ENCODE measurements around the gene OR52B4.
"Not testable (repeated sequence)": the region's sequence is repeated elsewhere in the genome, so short reads cannot be mapped to it uniquely, and the experiment has no call there.

DNA sequence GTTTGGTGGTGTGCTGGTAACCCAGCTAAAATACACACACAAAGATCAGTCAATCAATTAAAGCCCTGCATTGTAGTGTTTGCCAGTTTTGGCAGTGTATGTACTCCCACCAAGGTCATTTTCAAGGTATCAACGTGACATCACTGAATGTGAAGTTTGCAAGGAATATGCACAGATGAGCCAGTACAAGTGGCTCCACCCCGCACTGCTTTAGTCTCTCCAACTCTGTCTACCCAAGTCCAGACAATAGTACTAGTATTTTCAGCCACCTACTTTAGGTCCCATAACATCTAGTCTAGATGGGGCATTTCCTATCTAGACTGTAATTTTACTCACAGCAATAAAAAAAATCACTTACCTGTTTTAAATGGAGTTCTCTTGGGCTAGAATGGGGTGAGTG is 22.8 kb downstream of the OR52B4 start:
- TF ChIP-seq, protein P1, sequence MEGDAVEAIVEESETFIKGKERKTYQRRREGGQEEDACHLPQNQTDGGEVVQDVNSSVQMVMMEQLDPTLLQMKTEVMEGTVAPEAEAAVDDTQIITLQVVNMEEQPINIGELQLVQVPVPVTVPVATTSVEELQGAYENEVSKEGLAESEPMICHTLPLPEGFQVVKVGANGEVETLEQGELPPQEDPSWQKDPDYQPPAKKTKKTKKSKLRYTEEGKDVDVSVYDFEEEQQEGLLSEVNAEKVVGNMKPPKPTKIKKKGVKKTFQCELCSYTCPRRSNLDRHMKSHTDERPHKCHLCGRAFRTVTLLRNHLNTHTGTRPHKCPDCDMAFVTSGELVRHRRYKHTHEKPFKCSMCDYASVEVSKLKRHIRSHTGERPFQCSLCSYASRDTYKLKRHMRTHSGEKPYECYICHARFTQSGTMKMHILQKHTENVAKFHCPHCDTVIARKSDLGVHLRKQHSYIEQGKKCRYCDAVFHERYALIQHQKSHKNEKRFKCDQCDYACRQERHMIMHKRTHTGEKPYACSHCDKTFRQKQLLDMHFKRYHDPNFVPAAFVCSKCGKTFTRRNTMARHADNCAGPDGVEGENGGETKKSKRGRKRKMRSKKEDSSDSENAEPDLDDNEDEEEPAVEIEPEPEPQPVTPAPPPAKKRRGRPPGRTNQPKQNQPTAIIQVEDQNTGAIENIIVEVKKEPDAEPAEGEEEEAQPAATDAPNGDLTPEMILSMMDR (IDR thresholded peaks at IDR 0.05; ENCODE audit: borderline replicate concordance, extremely low read depth, low read length, poor library complexity, severe bottlenecking): not testable (repeated sequence)
- not testable (repeated sequence) for TF ChIP-seq EZH2 (IDR thresholded peaks at IDR 0.05; ENCODE audit: borderline replicate concordance, low read depth, low read length, severe bottlenecking)
